Sciatic nerve (tissue), 2 donors: ENCODE data around the gene CSKMT. TPM values are rescaled to one million over a fixed set of nuclear protein-coding genes. Genes with fewer than 3 reads are reported as not detected.
A peak's percentile ranks its signal among the peaks of the same experiment; 100 is the strongest.
"Not testable (repeated sequence)": the region's sequence is repeated elsewhere in the genome, so short reads cannot be mapped to it uniquely, and the experiment has no call there.

Experiments used
- ATAC-seq: fragments of 200-7000 bp; cut with Tn5 transposase; one replicate; pipeline ENCODE4 v1.9.1; 2020; ENCODE audit warnings: mild to moderate bottlenecking, moderate library complexity
- DNase-seq: peaks from one replicate; pipeline ENCODE4 v3.0.0-alpha.2; 2020; ENCODE audit warnings: low spot score
- intact Hi-C: fragments of 100-400 bp; cut with DNase I; formaldehyde crosslinking; loops from one replicate; pipeline ENCODE4 v1.14.2; 2022
- total RNA-seq: library from RNA; stranded (reverse); fragmentation: NEBNext Ultra II Directional; extraction: Animal tissue kit (Norgen Biotek cat#: 25700); gene quantifications from one replicate; pipeline ENCODE4 v1.2.1, GENCODE V29; 2021
- donor health status: DM: no; HTN: no; CAD: no.
- donor health status: DM: no; HTN: no; CAD: no.

Gene CSKMT, protein sequence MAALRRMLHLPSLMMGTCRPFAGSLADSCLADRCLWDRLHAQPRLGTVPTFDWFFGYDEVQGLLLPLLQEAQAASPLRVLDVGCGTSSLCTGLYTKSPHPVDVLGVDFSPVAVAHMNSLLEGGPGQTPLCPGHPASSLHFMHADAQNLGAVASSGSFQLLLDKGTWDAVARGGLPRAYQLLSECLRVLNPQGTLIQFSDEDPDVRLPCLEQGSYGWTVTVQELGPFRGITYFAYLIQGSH
- total RNA-seq, result 7.1 TPM

DNA sequence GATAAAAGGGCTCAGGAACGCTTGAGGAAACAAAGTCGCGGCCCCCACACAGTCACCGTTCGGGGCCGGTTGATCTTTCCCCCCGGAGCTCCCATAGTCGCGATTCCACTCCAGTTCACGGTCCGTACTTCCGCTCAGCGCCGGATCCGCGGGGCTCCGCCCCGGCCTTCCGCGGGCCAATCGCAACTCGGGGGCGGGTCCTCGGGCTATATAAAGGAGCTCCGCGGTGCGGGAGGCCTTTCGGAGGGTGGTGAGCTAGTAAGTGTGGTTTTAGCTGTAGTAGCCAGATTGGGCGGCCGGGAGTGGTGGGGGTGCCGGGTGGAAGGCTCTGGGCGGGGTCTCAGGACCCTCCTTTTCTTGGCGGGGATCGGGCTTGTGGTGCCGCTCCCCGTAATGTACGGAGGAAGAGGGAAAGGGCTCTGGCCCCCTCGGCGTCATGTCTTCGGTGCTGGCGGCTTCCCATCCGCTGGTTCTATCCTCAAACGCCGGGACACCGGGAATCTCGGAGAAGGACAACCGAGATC is at the start of gene CSKMT, which contains the start of gene C11orf98:
TSS of gene CSKMT (plus strand) at position 238 of the 524 bp plus-strand sequence. CDS start 568 bp downstream, outside the sequence.
TSS of gene C11orf98 (minus strand) at position 136 of the 524 bp plus-strand sequence. CDS start at position 95, 41 bp downstream.
- ATAC-seq, result peak; percentile 99
- intact Hi-C loops, result loop anchor here (5.0 kb wide), 1 partner anchor 1748 kb away; no protein-coding TSS in a partner anchor
- DNase-seq, result peak; percentile 98

DNA sequence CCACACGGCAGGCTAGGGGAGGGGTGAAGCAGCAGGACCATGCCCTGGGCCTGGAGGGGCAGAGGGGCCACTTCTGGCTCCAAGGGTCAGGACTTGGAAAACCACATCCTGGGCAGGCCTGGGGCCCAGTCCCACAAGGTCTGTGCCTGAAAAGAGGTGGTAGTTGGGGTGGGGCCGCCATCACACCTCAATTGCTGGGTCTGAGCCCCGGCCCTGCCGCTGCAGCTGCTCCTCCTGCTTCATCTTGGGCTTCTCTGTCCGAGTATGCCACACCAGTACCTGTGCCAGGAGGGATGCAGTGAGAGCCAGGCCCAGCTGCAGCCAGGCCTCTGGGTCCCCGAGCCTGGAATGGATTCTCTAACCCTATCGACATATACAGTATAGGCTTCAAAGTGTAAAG is 49.6 kb upstream of the CSKMT start:
- ATAC-seq, result no peak
- no peak for DNase-seq
- intact Hi-C loops, result no loop called here

DNA sequence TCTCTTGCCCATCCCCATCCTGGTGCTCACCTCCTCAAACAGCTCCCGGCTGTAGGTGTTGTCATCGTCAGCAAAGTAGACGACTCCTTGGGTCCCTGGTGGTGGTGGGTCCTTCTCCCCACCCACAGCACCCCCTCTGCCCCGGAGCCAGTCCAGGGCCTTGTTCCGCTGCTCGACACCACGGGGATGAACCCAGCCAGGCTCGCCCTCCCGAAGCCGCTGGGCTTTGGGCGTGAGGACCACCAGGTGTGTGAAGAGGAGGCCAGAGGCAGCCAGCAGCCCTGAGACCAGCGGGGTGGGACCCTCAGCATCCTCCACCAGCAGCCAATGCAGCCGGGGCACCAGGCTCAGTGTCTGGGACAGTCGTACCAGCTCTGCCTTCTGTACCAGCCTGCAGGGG is 48.2 kb upstream of the CSKMT start:
- DNase-seq, intact Hi-C loops, ATAC-seq: not testable (repeated sequence)

DNA sequence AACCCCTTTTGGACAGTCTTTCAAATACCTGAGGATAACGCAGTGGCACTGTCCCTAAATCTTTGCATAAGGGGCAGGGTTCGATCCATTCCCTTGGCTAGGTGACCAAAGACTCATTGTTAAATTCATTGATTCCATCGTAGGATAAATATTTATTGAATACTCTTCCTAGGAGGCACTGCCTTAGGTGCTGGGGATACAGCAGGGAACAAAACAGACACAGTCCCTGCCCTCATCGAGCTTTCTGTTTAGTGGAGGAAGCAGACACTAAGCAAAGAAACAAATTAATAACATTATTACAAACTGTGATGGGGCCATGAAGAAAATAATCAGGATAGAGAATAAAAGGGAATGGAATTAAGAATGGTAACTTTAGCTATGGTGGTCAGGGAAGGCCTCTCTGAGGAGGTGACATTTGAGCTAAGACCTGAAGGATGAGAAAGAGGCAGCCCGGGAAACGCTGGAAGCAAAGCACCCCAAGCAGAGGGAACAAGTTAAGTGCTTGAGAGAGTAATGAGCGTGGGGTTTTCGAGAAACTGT is 44.0 kb upstream of the CSKMT start:
- no peak for ATAC-seq
- no peak for DNase-seq
- intact Hi-C loops, result no loop called here

DNA sequence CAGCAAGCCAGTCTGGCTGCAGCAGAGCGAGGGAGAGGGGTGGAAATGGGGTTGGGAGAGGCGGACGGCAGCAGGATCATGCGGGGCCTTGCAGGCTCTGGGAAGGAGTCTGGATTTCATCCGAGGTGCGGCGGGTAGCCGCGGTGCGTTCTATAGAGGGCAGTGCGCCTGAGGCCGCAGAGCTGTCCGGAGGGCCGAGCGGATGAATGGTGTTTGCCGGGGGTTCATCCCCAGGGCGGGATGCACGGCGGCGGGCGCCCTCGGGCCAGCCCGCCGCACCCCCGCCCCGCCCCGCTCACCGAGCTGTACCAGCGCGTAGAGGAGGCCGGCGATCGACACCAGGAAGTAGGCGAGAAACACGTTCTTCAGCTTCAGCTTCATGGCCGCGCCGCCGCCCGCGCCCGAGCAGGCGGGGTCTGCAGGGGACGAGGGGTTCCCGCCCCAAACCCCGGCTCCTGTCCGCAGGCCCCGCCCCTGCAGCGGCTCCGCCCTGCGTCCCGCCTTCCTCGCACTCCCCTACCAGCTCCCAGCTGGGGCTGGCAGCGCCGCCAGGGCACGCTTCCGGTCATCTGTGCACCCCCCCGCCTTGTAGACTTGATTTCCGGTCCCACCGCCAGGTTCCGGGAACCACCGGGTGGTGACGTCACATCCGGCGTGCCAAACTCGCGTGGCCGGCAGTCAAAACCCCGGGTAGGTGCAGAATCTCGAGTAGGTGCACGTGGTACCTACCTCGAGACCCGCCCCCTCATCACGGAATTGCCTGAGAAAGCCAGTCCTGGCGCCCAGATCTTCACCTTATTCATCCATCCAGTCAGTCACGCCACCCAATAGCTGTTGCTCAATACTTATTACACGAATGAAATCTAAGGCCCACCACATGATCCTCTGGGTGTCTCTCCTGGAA is 43.3 kb upstream of the CSKMT start, which contains the start of gene B3GAT3:
TSS of gene B3GAT3 (minus strand) at position 420 of the 904 bp plus-strand sequence. CDS start at position 381, 39 bp downstream.
- intact Hi-C loops, result no loop called here
- peak; percentile 99 for ATAC-seq
- DNase-seq, result peak; percentile 98

DNA sequence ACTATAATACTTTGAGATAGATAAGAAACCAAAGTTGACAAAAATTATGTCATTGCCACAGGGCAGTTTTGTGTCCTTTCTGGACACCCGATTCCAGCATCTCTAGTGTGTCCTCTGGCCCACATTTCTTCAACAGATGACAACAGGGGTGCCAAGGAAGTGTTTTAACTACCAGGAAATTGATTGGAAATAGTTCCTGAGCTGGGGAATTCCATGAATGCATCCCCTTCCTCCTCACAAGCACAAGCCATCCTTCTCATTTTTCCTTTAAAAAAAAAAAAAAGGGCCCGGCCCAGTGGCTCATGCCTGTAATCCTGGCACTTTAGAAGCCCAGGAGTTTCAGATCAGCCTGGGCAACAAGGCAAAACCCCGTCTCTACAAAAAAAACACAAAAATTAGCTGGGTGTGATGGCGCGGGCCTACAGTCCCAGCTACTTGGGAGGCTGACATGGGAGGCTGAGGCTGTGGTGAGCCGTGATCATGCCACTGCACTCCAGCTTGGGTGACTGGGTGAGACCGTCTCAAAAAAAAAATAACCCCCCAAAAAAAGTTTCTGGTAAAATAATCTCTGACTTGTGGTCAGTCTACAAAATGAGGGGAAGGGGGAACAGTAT is 42.5 kb upstream of the CSKMT start:
- ATAC-seq, result no peak
- intact Hi-C loops, result no loop called here
- no peak for DNase-seq

DNA sequence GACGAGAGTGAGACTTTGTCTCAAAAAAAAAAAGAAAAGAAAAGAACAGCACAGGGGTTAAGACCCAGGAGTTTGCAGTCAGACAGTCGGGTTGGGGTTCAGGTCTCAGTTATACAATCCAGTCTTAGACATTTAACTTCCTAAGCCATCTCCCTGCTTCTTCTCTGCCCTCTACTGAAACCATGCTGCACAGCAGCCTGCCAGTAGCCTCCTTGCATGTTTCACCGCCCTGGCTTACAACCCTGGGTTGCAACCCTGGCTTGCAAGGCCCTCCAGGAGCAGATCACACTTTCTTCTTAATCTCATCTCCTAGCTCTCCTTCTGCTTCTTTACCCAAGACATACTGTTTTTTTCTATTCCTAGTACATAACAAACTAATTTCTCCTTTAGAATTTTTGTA is 37.4 kb upstream of the CSKMT start:
- DNase-seq (no peak), ATAC-seq (no peak)
- intact Hi-C loops, result no loop called here

DNA sequence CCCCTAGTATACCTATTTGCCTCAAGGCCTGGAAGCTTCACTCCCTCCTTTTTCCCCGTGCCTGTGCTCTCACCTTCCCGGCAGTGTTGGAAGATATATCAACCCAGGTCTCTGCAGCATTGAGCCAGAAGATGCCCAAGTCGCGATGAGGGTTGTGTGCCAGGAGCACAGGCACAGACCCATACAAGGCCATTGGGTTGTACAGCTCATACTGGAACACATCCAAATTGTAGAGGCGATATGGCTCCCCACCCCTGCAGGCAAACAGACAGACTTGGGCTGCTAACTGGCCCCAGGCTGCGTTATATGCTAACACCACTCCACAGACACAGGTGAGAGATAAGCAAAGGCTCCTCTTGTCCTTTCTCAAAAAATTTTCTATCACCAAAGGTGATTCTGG is 32.6 kb upstream of the CSKMT start:
- ATAC-seq (no peak), DNase-seq (no peak)
- intact Hi-C loops, result no loop called here

DNA sequence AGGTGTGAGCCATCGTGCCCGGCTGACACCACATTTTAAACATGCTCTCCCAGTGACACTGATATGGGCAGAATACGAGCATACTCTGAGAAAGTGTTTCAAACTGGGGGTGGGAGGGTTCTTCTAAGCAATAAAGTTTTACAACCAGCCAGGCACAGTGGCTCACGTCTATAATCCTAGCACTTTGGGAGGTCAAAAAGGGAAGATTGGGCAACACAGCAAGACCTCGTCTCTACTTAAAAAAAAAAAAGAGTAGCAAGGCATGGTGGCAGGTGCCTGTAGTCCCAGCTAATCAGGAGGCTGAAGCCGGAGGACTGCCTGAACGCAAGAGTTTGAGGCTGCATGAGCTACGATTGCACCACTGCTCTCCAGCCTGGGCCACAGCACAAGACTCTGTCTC is 20.9 kb upstream of the CSKMT start:
- DNase-seq, result no peak
- ATAC-seq, result no peak
- intact Hi-C loops, result no loop called here

DNA sequence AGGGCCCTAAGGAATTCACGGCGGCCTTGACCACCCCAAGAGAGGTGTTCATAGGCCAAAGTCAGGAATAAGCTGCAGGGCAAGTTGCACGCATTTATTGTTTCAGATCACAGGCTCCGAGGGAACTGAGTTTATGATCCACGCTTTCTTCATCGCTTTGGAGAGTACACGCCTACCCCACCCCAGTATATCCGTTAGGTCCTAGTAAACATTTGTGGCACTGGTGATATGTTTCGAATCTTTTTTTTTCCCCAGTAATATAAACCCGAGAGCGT is 19.5 kb upstream of the CSKMT start:
- ATAC-seq, result no peak
- no peak for DNase-seq
- intact Hi-C loops, result no loop called here

DNA sequence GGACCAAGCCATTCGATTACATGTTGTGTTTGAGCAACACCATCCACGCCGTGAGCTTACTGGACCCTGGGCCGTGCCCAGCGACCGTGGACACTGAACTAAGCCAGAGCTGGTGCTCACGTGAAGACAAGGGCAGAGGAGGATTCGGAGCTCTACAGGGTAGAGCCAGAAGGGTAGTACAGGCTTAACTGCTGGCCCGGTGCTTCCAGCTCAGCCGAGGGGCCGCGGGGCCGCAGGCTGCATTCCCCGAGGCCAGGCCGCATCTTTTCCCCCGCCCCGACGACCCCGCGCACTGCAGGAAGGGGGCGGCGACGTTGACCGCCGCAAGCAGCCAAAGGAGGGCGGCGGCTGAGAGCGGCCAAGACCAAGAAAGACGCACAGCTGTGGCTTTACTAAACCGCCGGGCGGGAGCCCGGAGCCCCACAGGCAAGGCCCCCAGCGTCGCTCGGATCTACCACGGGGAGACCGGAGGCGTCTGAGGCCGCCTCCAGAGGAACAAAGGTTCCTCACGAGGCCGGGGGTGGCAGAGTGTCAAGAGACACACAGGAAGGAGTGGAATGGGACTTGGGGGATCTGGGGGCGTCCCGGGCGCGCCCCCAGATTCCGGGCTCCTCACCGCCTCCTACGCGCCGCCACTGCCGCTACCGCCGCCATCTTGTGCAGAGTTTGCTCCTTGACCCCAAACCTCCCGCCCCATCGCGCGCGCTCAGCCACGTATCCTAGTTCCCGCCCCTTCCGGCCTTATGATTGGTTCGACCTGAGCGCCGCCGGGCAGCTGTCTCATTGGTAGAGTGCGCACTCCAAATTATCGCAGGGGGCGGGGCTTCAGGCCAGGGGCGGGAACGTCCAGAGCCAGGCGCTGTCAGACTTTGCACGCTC is 18.9 kb upstream of the CSKMT start, which contains the start of gene GANAB:
TSS of gene GANAB (minus strand) at position 668 of the 879 bp plus-strand sequence. CDS start at position 654, 14 bp downstream.
- intact Hi-C loops, result no loop called here
- ATAC-seq (peak; percentile 99), DNase-seq (peak; percentile 100)

DNA sequence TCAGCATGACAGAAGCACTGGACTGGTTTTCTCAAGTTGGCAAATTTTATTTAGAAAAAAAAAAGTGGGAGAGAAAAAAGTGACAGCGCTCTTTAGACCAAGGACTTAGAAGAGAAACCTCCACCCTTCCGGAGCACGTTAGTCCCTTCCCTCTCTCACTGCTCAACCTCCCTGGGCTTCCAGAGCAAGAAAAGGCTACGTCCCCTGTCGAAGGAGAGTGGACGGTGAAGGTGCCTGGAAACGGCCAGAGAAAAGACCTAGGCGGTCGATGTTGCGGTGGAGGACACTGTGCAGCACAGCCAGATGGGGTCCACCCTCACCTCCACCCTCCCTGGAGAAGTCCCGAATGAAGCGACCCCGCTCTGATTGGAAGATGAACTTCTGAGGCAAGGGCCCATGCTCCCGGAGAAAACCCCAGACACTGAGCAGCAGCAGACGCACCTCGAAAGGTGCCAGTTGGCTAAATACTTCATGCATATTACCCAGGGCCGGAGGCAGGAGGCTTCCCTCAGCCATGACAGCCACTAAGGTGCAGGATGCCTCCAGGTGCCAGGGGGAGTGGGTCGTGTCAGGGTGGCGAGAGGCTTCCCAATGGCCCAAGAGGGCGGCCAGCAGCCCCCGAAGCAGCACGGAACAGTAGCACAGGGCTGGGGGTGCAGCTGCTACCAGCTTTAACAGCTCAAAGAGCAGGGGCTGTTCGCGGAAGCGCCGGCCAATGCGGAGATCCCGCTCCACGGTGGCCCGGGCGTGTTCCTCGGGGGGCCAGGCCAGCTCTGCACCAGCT is 18.1 kb upstream of the CSKMT start:
- ATAC-seq (peak; percentile 2), DNase-seq (no peak)
- intact Hi-C loops, result no loop called here

DNA sequence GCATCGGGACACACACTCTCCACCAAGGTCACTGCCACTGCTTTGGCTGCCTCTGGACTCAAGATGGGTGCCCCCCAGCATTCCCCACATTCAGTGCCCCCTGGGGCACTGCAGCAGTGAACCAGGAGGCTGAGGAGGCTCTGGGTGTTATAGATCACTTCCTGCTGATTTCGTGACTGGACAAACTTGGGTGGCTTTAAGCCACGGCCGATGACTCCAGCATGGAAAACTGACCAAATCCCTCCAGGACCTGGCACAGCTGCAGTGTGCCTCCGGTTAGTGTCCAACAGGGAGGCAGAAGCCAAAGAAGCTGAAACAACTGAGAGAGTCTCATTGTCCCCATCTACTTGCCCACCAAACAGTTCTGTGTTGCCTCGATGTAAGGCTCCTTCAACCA is 17.5 kb upstream of the CSKMT start:
- intact Hi-C loops, result no loop called here
- DNase-seq (no peak), ATAC-seq (no peak)

DNA sequence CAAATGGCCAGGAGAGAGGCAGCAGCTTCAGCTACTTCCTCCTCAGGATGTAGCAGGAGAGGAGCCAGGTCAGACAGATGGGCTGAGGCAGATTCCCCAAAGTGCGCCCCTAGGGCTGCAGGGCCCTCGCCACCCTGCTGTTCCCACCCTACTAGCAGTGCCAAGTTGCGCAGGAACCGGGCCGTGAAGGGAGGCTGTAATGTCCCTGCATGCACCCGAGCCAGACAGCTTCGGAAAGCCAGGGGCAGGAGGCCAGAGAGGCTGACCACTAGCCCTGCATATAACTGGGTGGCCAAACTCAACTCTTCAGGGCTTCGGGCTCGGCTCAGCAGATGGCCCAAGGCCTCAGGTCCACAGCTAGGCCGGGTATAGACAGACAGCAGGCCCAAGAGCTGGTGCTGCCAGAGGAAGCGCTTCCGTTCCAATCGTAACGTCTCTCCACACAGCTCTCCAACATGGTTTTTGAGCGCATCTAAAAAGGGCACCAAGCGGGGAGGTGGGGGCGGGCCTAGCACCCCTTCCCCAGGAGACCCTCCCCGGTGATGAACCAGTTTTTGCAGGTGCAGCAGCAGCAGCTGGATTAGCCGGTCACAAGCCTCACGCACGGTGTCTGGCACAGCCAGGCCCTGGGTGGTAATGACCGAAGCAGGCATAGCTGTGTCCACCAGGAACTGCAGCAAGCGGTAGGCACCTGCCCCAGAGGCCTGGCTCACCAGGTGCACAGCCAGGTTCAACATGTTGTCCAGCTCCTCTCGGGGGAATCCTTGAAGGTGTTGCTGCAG is 16.7 kb upstream of the CSKMT start:
- no peak for DNase-seq
- ATAC-seq, result no peak
- intact Hi-C loops, result no loop called here

DNA sequence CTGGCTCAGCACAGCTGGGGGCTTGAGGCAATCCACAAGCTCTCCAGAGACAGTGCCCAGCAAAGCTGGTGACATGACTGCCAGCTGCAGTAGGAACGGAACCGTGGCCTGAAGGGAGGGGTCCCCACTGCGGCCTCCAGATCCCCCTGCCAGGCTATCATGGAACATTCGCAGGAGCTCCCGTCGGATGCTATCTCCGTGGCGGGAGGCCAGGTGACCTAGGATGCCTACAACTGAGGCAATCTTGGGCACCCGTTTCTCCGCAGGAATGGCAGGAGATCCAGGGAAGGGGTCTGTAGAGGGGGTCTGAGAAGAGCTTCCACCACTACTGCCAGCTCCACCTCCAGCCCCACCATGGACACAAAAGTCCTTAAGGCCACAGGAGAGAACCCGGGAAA is 16.1 kb upstream of the CSKMT start:
- DNase-seq, result no peak
- no peak for ATAC-seq
- intact Hi-C loops, result no loop called here

DNA sequence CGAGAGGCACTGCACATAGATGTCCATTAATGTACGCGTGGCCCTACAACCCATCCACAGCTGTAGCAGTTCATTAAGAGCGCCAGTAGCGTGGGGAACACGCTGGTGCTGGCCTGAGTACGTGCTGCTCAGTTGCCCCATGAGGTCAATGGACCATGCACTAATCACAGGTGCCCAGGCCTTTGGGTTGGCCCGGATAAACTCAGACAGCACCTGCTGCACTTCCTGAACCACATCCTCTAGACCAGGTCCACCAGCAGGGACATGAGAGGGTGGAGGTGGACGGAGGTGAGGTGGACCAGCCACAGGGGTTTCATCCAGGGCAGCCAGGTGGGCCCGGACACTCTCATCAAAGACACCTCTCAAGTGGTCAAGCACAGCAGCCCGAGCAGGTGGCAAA is 15.6 kb upstream of the CSKMT start:
- ATAC-seq (no peak), DNase-seq (no peak)
- intact Hi-C loops, result no loop called here

DNA sequence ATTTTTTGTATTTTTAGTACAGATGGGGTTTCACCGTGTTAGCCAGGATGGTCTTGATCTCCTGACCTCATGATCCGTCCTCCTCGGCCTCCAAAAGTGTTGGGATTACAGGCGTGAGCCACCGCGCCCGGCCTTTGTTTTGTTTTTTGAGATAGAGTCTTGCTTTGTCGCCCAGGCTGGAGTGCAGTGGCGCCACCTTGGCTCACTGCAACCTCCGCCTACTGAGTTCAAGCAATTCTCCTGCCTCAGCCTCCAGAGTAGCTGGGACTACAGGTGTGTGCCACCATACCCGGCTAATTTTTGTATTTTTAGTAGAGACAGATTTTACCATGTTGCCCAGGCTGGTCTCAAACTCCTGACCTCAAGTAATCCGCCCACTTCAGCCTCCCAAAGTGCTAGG is 14.8 kb upstream of the CSKMT start:
- ATAC-seq, DNase-seq, intact Hi-C loops: not testable (repeated sequence)
